GM12865 (cell line): Measurements from ENCODE around the gene VENTX.

Experiments used
- DNase-seq: peaks from one replicate; pipeline ENCODE4 v3.0.0; 2010; ENCODE audit warnings: low read depth
- H3K4me3 ChIP-seq: 2 replicates; pipeline ENCODE4 v1.5.1; 2011; ENCODE audit warnings: mild to moderate bottlenecking, low read depth, low read length, control low read depth
- TF ChIP-seq, protein P1 (sequence below): IDR thresholded peaks from 2 replicates; pipeline ENCODE4 v1.5.1; 2011; ENCODE audit warnings: low read length, control low read depth, low read depth, inconsistent platforms; ENCODE audit not compliant: insufficient read depth; ENCODE audit errors: missing control alignments

VENTX gene

DNA sequence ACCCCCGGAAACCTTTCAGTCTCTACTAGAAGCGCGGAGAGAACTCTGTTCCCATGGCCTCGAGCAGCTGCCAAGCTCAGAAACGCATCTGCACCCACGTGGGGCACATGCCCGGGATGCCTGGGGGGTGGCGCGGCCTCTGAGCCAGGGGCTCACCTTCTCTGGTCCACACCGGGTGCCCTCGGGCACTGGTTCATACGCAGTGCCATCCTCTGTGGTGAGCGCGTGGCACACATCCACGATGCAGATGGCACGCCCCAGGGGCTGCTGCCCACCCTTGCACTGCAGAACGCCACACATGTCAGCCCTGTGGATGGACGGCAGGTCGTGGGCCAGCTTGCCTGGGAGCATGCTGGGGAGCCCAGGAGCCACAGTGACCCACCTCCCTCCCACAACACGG, 32.5 kb downstream of the VENTX start:
- DNase-seq, result no peak
- H3K4me3 ChIP-seq, result no peak overlapping the region
- TF ChIP-seq, protein P1, sequence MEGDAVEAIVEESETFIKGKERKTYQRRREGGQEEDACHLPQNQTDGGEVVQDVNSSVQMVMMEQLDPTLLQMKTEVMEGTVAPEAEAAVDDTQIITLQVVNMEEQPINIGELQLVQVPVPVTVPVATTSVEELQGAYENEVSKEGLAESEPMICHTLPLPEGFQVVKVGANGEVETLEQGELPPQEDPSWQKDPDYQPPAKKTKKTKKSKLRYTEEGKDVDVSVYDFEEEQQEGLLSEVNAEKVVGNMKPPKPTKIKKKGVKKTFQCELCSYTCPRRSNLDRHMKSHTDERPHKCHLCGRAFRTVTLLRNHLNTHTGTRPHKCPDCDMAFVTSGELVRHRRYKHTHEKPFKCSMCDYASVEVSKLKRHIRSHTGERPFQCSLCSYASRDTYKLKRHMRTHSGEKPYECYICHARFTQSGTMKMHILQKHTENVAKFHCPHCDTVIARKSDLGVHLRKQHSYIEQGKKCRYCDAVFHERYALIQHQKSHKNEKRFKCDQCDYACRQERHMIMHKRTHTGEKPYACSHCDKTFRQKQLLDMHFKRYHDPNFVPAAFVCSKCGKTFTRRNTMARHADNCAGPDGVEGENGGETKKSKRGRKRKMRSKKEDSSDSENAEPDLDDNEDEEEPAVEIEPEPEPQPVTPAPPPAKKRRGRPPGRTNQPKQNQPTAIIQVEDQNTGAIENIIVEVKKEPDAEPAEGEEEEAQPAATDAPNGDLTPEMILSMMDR, result no peak

DNA sequence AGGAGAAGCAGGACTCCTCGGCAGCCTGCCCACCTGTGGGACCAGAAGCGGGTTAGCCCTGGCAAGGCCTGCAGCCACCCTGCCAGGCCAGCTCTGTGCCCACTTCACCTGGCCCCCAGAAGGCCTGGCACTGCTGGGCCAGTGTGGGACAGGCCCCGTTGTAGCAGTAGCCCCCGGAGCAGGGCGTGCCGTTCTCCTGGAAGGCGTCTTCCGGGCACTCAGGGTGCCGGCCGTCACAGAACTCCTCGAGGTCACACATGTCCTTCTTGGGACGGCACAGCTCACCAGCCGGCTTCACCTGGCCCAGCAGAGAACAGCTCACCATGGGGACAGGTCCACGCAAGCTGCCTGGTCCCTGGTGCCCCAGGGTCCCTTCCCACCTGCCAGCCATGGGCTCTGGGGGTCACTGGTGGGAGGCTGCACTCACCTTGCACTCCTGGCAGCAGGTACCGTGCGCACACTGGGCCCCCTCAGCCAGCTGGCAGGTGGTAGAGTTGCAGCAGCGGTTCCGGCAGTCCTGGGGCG, 33.2 kb downstream of the VENTX start:
- no peak overlapping the region for H3K4me3 ChIP-seq
- TF ChIP-seq, protein P1, result no peak
- no peak for DNase-seq

DNA sequence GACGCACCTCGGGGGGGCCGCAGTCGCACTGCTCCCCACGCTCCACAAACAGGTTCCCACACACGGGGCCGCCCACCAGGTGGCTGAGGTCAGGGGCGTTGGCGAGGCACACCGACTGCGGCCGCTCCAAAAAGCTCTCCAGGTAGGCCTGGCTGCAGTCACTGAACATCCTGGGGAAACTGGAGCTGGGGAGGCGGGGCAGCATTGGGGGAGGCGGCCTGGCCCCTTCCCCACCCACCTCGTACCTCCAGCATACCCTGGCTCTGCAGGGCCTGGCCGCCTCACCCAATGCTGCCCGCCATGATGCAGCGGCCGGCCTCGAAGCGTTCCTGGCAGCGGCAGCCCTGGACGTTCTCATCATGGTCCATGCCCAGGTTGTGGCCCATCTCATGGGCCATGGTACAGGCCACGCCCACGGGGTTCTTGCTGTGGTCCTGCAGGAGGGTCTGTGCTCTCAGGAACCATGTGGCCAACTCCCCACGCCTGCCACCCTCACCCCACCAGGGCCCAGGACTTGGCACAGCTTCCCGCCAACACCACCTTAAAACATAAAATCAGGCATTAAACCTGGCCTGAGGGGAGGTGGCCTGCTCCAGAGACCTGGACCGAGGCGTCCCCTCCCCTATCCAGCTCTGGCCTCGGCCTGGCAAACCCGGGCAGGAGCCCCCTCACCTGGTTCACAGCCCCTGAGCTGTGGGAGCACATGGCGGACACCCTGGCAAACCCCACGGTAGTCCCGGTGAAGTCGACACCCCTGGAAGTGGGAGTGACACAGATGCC, 34.1 kb downstream of the VENTX start:
- TF ChIP-seq, protein P1, result no peak
- H3K4me3 ChIP-seq, result no peak overlapping the region
- no peak for DNase-seq

DNA sequence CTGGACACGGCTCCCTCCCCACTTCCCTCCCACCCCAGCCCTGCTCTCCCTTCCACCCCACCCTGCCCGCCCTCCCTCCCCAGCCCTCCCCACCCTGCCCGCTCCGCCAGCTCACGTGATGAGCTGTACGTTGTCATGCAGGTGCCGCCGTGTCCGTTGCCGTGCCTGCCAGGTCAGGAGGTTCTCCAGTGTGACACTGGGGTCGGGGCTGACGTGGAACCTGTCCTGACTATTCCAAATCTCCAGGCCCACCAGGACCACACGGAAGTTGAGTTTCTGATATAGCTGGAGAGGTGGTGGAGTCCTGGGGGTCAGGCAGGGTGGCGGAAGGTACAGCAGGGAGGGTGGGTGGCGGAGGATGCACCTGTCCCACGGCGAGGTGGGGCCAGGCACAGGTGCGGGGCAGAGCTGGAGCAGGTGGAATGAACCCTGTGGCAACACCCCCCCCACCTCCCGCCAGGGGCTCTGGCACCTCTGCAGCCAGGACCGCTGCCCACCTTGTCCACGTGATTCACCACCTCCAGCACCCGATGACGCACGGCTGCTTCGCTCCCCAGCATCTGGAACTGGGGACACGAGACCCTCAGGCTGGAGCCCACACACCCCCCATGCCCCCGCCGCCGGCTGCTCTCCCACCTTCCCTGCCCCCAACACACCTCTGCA, 34.8 kb downstream of the VENTX start:
- TF ChIP-seq, protein P1, result no peak
- DNase-seq, result no peak
- no peak overlapping the region for H3K4me3 ChIP-seq

DNA sequence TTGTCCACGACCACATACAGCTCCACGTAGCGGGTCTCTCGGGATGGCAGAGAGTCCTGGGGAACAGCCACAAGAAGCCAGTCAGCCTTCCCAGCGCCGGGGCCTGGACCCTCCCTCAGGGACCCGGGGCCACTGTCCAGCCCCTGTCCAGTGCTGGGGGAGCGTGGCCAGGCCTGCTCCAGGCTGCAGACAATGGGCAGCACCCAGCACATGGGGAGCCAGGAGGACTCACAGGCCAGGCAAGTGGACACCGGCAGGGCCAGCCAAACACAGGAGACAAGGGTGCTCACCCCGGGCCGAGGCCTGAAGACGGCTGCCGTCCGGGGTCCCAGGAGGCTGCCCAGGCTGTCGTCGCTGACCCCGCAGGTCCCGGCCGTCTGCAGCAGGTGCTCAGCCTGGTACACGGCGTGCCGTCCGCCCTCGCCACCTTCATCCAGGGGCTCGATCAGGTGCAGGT, 35.3 kb downstream of the VENTX start:
- H3K4me3 ChIP-seq, result no peak overlapping the region
- DNase-seq, result no peak
- TF ChIP-seq, protein P1, result no peak

DNA sequence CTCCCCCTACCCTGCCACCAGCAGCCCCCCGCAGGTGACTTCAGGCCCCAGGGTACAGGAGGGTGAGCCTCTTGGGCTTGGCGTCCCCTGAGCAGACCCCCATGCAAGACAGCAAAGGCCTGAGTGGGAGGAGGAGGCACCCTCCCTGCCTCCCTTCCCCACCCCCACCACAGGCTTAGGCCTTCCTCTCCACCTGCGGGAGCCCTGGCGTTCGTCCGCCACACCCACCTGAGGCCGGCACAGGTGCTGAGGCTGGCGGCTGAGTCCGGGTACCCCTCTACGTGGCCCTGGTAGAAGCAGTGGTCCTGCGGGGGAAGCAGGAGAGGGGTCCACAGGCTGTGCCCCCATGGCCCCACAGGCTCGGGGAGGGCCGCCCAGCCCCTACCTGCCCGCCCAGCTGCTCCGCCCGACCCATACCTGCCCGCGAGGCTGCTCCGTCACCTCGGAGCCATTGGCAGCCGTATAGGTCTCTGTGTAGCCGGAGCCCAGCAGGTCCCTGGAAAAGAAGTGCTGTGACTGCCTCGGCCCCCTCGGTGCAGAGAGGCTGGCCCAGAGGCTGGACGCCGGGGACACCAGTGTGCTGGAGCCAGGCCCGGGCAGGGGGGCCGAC, 36.0 kb downstream of the VENTX start:
- DNase-seq, result no peak
- TF ChIP-seq, protein P1, result no peak
- H3K4me3 ChIP-seq, result no peak overlapping the region
